NCI-H524 (cell line): Measurements from ENCODE around the gene C17orf107.
"Not testable (repeated sequence)": the region's sequence is repeated elsewhere in the genome, so short reads cannot be mapped to it uniquely, and the experiment has no call there.

Experiments
- DNase-seq, 2 experiments: peaks; one replicate each; lab custom pipeline; 2025; lab: John Stamatoyannopoulos, UW

The C17orf107 gene

DNA sequence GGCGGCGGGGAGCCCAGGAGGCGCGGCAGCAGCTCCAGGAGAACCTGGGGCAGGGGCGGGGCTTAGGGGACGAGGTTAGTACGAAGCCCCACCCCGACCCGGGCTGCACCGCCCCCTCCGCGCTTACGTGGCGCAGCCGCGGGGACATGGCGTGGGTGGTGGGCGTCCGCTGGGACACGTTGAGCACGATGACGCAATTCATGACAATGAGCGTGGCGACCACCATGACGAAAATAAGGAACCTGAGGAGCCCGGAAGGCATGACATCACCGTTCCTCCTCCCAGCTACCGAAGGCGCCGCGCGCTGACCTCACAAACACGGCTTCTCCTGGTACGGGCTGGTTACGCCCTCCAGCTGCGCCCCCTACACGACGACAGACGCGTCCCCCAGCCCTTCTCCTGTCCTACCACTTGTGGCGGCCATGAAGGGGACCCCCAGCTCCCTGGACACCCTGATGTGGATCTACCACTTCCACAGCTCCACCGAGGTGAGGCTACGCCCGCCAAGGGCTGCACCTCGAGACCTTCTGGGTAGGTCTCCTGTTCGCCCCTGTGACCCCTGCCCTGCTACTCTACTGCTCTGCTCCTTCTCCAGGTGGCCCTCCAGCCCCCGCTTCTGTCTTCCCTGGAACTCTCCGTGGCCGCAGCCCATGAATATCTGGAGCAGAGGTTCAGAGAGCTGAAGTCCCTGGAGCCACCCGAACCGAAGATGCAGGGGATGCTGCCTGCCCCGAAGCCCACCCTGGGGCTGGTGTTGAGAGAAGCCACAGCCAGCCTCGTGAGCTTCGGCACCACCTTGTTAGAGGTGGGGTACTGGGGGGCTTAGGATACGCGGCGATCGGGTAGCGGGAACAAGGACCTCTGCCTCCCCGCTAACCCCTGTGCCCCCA, at the start of gene C17orf107:
Gene C17orf107 (plus strand): TSS at position 196 of the 890 bp plus-strand sequence. CDS start 227 bp downstream, at position 423.
- no peak for DNase-seq

DNA sequence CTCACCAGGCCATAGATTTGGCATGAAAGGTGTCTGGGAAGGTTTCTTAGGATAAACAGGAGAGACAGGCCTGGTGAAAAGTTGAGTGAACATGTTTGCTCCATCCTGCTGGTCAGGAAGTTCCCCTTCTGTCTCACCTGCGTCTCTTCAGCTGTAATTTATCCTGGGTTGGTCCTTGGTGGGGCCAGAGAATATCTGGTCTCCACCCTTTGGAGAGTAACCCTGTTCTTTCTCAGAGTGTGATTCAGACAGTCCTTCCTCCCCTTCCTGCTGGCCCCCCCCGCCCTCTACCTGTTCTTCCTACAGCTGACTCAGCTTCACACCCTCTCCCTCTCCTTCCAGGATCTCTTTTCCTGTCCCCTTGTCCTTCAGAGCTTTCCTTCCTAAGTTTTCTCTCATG, 49.1 kb upstream of the C17orf107 start:
- no peak for DNase-seq

GRCh38 chr17:4851084-4851483, 48.3 kb upstream of the C17orf107 start:
- no peak for DNase-seq

DNA sequence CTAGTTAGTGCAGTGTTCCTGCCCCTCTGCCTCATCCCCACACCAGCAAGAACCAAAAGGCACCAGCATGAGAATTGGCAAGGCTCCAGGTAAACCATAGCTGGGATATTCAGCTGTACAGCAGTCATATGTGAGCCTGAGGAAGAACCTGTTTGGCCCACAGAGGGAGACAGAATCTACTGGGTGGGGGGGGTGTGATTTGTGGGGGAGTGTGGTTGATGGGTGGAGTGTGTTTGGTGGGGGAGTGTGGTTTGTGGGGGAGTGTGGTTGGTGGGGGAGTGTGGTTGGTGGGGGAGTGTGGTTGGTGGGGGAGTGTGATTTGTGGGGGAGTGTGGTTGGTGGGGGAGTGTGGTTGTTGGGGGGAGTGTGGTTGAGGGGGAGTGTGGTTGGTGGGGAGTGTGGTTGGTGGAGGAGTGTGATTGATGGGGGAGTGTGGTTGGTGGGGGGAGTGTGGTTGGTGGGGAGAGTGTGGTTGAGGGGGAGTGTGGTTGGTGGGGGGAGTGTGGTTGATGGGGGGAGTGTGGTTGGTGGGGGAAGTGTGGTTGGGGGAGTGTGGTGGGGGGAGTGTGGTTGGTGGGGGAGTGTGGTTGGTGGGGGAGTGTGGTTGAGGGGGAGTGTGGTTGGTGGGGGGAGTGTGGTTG, 46.6 kb upstream of the C17orf107 start:
- DNase-seq, result peak in 1 of 2 experiments; percentile 38

GRCh38 chr17:4853208-4853671, 46.1 kb upstream of the C17orf107 start:
- no peak for DNase-seq

GRCh38 chr17:4854111-4854681, 45.1 kb upstream of the C17orf107 start:
- peak; percentile 76 to 90 for DNase-seq

- DNase-seq, result no peak
These were observed 42.9 kb upstream of the C17orf107 start for GRCh38 chr17:4856271-4856936.

DNA sequence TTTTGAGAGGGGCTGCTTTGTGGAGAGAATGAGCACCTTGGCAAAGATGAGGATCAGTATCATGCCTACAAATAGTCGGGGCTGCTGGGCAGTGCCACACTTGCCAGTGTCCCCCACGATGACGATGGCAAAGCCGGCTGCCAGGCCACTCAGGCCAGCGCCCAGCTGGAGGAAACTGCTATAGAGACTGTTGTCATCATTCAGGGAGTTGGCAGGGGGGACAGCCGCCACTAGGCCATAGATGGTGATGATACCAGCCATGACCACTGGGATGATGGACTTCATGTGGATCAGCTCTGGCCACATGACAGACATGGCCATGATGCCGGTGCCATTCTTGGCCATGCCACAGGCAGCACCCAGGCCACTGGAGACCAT, 42.4 kb upstream of the C17orf107 start:
- no peak for DNase-seq

GRCh38 chr17:4857347-4857746, 42.0 kb upstream of the C17orf107 start:
- DNase-seq, result not testable (repeated sequence)

GRCh38 chr17:4858068-4858881, 41.1 kb upstream of the C17orf107 start:
- no peak for DNase-seq

GRCh38 chr17:4858882-4859260, 40.5 kb upstream of the C17orf107 start:
- no peak for DNase-seq

DNA sequence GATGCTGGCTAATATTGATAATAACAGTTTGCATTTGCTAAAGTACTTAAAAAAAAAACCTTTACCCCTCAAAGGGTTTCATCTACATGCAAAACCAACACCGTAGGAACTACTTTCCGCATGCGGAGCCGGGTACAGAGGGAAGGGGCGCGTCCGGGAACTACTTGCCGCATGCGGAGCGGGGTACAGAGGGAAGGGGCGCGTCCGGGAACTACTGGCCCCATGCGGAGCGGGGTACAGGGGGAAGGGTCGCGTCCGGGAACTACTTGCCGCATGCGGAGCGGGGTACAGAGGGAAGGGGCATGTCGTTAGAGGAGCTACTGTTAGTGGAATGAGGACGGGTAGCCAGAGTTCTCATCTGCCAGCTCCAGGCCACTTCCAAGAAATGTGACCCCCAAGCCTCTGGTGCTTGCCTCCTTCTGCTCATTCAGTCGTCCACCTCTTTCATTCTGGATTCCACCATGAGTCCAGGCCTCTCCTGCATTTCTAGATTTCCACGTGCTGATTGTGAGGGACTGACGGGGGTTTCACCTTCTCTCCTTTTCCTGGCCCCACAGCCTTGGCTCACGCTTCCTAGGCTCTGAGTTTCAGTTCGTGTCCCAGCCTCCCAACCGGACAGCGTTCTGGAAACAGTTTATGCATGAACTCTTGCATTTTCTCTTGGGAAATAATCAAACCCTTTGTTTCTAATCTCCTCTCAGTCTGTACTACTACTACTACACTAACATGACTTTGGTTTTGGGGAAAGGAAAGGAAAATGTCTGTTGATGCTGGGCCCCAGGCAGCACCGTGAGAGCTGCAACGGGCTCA, 39.3 kb upstream of the C17orf107 start:
- DNase-seq, result no peak

- no peak for DNase-seq
These were observed 38.7 kb upstream of the C17orf107 start for GRCh38 chr17:4860651-4861050.

GRCh38 chr17:4861052-4861451, 38.3 kb upstream of the C17orf107 start:
- DNase-seq, result no peak

DNA sequence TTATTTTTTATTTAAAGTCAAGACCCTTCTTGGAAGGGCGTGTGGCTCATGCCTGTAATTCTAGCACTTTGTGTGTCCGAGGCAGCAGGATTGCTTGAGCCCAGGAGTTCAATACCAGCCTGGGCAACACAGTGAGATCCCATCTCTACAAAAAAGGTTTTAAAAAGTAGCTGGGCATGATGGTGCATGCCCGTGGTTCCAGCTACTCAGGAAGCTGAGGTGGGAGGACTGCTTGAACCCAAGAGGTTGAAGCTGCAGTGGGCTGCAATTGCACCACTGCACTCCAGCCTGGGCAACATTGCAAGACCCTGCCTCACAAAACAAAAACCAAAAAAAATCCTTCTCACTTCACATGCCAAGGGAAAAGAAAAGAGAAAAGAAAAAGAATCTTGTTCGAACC, 36.6 kb upstream of the C17orf107 start:
- no peak for DNase-seq

GRCh38 chr17:4863321-4863720, 36.0 kb upstream of the C17orf107 start:
- no peak for DNase-seq

GRCh38 chr17:4867535-4867934, 31.8 kb upstream of the C17orf107 start:
- DNase-seq, result not testable (repeated sequence)

GRCh38 chr17:4869058-4869998, 30.0 kb upstream of the C17orf107 start:
- DNase-seq, result not testable (repeated sequence)

DNA sequence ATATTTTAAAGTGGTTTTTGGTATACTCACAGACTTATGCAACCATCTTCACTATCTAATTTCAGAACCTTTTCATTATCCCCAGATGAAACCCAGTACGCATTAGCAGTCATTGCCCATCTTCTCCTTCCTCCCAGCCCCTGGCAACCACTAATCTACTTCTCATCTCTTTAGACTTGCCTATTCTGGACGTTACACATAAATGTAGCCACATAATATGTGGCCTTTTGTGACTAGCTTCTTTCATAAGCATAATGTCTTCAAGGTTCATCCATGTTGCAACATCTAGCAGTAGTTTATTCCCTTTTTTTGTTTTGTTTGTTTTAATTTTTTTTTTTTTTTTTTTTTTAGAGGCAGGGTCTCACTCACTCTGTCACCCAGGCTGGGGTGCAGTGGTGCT, 28.5 kb upstream of the C17orf107 start:
- no peak for DNase-seq
